AG04450 (cell line): ENCODE data around the gene EPHX1. TPM values are rescaled to one million over a fixed set of nuclear protein-coding genes. Genes with fewer than 3 reads are reported as not detected.

Experiments used
- CTCF ChIA-PET: fragments of 300-600, 350-600 bp; formaldehyde crosslinking; extraction: SDS; loops from one replicate; lab custom pipeline; 2022; ENCODE audit warnings: antibody characterized with exemption, inconsistent platforms; lab: Charles Lee
- POLR2A ChIA-PET: fragments of 350-600 bp; formaldehyde crosslinking; extraction: SDS; loops from one replicate; lab custom pipeline; 2021; ENCODE audit warnings: antibody characterized with exemption, inconsistent platforms; lab: Yijun Ruan, JAX
- DNase-seq: peaks from one replicate; pipeline ENCODE4 v3.0.0-alpha.2; 2011; ENCODE audit warnings: low read depth, low spot score
- H3K27ac ChIP-seq: one replicate; pipeline ENCODE4 v1.5.1; 2012; ENCODE audit warnings: low read depth, low read length, control low read depth
- H3K27me3 ChIP-seq: one replicate; pipeline ENCODE4 v1.6.0; 2012; ENCODE audit warnings: low read length; ENCODE audit not compliant: control insufficient read depth, insufficient read depth
- H3K4me3 ChIP-seq: 2 replicates; pipeline ENCODE4 v1.5.1; 2011; ENCODE audit warnings: mild to moderate bottlenecking, low read depth, low read length, control low read depth
- H3K9me3 ChIP-seq: 2 replicates; pipeline ENCODE4 v1.5.1; 2012; ENCODE audit warnings: low read length; ENCODE audit not compliant: control insufficient read depth, insufficient read depth
- polyA plus RNA-seq: library from polyadenylated mRNA; depleted of rRNA; stranded (reverse); fragments of >200 nt; gene quantifications from 2 replicates; pipeline ENCODE4 v1.2.3, GENCODE V29; 2011
- TF ChIP-seq, protein P1 (sequence below): IDR thresholded peaks from 2 replicates; pipeline ENCODE4 v1.5.1; 2011; ENCODE audit warnings: low read depth, low read length, control low read depth, inconsistent platforms

Gene EPHX1
- polyA plus RNA-seq, 1 experiment, result 41.3 TPM

DNA sequence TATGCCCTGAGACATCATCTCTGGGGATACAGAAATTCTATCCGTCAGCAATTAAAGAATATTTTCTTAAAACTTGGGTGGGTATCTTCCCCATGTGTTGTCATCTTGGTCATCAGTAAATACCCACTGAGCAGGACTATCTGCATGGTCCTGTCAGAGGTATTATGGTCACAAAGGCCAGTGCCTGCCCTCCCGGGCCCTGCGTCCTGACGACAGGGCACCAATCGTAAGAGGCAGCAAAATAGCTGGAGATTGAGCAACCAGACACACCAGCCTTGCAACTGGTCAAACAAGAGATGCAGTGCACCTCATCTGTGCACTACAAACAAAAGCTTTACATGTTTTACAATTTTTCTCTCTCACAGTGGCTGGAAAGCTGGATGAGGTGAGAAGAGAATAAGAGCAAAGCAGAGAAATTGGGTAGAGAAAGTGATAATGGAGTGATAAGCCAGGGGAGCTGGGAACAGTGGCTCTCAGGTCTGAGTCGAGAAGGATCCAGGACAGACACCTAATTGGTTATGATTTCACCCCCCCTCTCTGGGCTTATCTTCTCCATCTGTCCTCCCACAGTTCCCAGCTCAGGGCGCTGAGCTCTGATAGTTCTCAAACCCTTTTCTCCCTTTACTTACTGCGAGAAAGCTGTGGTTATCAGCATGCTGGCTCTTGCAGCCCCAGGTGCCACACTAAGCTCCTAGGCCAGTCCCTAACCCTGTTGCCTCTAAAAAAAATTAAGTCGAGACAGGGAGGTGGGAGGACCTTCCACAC is 41.1 kb upstream of the EPHX1 start:
- H3K27ac ChIP-seq, result no peak overlapping the region
- H3K9me3 ChIP-seq, result no peaks in the 10 kb centered on the region
- no peak overlapping the region for H3K4me3 ChIP-seq
- TF ChIP-seq, protein P1, sequence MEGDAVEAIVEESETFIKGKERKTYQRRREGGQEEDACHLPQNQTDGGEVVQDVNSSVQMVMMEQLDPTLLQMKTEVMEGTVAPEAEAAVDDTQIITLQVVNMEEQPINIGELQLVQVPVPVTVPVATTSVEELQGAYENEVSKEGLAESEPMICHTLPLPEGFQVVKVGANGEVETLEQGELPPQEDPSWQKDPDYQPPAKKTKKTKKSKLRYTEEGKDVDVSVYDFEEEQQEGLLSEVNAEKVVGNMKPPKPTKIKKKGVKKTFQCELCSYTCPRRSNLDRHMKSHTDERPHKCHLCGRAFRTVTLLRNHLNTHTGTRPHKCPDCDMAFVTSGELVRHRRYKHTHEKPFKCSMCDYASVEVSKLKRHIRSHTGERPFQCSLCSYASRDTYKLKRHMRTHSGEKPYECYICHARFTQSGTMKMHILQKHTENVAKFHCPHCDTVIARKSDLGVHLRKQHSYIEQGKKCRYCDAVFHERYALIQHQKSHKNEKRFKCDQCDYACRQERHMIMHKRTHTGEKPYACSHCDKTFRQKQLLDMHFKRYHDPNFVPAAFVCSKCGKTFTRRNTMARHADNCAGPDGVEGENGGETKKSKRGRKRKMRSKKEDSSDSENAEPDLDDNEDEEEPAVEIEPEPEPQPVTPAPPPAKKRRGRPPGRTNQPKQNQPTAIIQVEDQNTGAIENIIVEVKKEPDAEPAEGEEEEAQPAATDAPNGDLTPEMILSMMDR, result no peak
- DNase-seq, result no peak
- CTCF ChIA-PET, result interaction anchor here (0.5 to 7.5 kb wide), 6 partner anchors 9 to 292 kb away, joined by 3 to 102 read pairs (median 3); partner anchors contain the start of gene SRP9
- POLR2A ChIA-PET, result interaction anchor here (2.6 to 3.1 kb wide), 3 partner anchors 9 to 69 kb away, joined by 15 to 40 read pairs (median 16); partner anchors contain the start of gene SRP9
- H3K27me3 ChIP-seq, result no peaks in the 10 kb centered on the region

DNA sequence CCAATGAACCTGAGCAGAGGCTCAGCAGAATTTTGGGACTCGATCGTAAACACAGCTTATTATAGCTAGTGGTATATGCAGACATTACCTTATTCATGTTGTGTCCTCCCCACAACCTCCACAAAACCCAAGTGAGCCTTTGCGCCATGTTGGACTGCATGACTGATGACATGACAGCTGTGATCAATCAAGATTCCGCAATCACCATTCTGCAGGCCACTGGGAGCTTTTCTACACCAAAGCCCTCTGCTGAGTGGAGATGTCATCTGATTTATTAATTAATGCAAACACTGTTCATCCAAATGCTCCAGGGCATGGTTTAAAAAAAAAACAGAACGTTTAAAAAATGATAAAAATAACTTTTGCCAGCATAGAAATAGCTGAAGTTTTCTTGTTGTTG is 40.2 kb upstream of the EPHX1 start:
- Histone ChIP-seq H3K9me3 (no peaks in the 10 kb centered on the region), H3K27ac (no peak overlapping the region), H3K4me3 (no peak overlapping the region), H3K27me3 (no peaks in the 10 kb centered on the region)
- TF ChIP-seq, protein P1, result no peak
- DNase-seq, result no peak
- ChIA-PET CTCF (interaction anchor here (1.1 to 7.5 kb wide), 4 partner anchors 8 to 293 kb away, joined by 3 to 102 read pairs (median 6); partner anchors contain the start of gene SRP9), POLR2A (interaction anchor here (3.1 kb wide), 1 partner anchor 23 kb away, joined by 40 read pairs; no protein-coding TSS in a partner anchor)

DNA sequence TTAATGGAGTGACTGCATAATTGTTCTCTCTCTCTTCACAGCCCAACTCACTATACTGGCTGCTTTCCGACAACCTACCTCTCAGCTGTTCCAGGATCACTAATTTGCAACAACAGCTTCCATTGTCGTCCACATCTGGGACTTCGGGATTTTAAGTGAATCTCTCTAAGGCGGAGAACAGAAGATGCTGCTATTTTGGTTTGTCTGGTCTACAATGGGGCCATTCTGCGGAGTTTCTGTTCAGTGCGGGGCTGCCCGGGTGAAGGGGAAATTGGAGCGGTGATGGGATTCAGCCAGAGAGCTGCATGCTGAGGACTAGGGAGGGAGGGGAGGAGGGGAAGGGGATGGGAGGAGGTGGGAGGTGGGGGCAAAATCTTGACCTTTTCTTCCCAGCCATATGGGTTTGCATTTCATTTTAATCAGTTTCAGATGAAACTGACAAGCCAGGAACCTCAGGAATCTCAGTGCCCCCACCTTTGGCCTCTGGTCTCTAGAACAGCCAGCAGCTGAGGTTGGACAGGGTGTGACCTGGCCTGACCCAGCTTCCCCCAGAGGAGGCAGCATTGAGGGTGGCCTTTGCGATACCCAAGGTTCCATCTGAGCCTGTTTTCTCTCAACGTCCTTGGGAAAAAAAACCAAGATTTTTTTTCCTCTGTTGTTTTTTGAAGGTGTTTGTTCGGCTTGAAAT is 39.2 kb upstream of the EPHX1 start:
- DNase-seq, result no peak
- ChIA-PET CTCF (interaction anchor here (1.1 to 7.5 kb wide), 5 partner anchors 206 to 294 kb away, joined by 3 to 102 read pairs (median 12); no protein-coding TSS in a partner anchor), POLR2A (interaction anchor here (2.6 kb wide), 1 partner anchor 115 kb away, joined by 11 read pairs; no protein-coding TSS in a partner anchor)

DNA sequence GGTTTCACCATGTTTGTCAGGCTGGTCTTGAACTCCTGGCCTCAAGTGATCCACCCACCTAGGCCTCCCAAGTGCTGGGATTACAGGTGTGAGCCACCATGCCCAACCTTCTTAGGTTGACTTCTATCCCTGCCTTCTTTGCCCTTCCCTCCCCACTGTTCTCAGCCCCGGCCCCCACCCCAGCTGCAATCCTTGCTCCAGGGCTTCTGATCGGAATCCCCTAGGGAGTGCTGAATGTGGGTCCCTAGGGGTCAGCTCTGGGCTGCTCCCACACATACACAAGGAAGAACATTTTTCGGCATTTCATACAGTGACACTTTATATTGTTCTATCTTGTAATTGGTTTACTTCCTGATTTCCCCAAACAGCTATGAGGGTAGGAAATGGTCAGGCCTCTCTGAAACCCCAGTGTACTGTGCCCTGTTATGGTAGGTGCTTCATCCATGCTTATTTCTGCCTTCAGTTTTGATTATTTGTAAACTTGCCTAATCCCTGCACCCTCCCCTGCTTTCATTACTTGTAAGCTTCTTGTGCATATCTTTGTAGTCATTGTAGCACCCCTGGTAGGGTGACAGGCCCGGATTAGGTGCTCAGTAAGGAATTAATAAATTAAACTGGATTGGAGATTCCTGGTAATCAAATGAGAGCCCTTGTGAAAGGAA is 38.1 kb upstream of the EPHX1 start:
- H3K27ac ChIP-seq, result no peak overlapping the region
- POLR2A ChIA-PET, result interaction anchor here (0.6 to 2.6 kb wide), 5 partner anchors 24 to 297 kb away, joined by 4 to 11 read pairs (median 4); partner anchors contain the start of gene ENAH
- DNase-seq, result no peak
- TF ChIP-seq, protein P1, result no peak
- CTCF ChIA-PET, result interaction anchor here (0.6 to 7.5 kb wide), 45 partner anchors 8 to 298 kb away, joined by 3 to 102 read pairs (median 4); partner anchors contain the start of gene ENAH
- H3K4me3 ChIP-seq, result no peak overlapping the region
- no peaks in the 10 kb centered on the region for H3K27me3 ChIP-seq
- no peaks in the 10 kb centered on the region for H3K9me3 ChIP-seq

More for the DNA sequence above, 39.2 kb upstream of the EPHX1 start:
- Histone ChIP-seq H3K27me3 (no peaks in the 10 kb centered on the region), H3K9me3 (no peaks in the 10 kb centered on the region), H3K27ac (no peak overlapping the region), H3K4me3 (no peak overlapping the region)
- TF ChIP-seq, protein P1, result no peak
